ENCODE measurements around the gene CCL28. TPM values are rescaled to one million over a fixed set of nuclear protein-coding genes. Genes with fewer than 3 reads are reported as not detected.
A peak's percentile ranks its signal among the peaks of the same experiment; 100 is the strongest.
"Not testable (repeated sequence)": the region's sequence is repeated elsewhere in the genome, so short reads cannot be mapped to it uniquely, and the experiment has no call there.

Gene CCL28
- total RNA-seq, 3 donors from 2014 or later = 5.5 to 6.3 (median 5.9) TPM

DNA sequence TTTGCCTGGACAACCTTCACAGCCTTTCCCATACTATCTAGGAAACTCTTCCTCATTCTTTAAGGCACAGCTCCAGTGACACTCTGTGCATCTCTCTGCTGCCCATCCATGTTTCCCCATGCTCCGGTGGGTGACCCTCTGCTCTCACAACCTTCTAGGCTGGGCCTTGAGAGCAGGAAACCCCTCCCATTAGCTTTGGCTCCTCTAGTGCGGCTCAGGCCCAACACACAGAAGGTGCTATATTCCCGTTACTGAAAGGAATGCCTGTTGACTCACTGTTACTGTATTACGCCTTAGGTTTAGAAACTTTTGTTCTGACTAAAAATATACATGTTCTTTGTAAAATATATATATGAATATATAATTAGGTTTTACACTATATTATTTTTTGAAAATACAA, 8.1 kb upstream of the CCL28 start:
- ATAC-seq = no peak
- no peaks in the 10 kb centered on the region for H3K27me3 Mint-ChIP-seq (ENCODE audit: low read depth)
- DNase-seq = no peak
- H3K36me3 Mint-ChIP-seq (ENCODE audit: insufficient read depth) = no peaks in the 10 kb centered on the region
- H3K9me3 Mint-ChIP-seq = no peaks in the 10 kb centered on the region
- H3K4me1 Mint-ChIP-seq (ENCODE audit: low read depth) = no peaks in the 10 kb centered on the region
- H3K4me3 Mint-ChIP-seq = no peak overlapping the region

DNA sequence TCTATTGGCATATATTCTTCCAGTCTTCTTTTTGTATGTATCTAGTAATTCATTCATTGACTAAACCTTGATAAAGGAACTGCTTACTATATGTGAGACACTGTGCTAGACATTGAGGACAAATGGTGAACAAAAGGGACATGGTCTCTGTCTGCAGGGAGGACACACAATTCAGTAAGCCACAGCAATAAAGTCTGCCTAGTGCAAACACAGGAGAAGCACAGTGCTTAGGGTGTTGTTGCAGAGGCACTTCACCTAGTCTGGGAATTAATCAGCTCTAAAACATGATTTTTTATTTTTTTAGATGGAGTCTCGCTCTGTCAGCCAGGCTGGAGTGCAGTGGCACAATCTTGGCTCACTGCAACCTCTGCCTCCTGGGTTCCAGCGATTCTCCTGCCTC, 6.4 kb upstream of the CCL28 start:
- no peaks in the 10 kb centered on the region for H3K9me3 Mint-ChIP-seq
- no peak for ATAC-seq
- no peaks in the 10 kb centered on the region for H3K4me1 Mint-ChIP-seq (ENCODE audit: low read depth)
- H3K27me3 Mint-ChIP-seq (ENCODE audit: low read depth) = no peaks in the 10 kb centered on the region
- no peaks in the 10 kb centered on the region for H3K36me3 Mint-ChIP-seq (ENCODE audit: insufficient read depth)
- no peak for DNase-seq
- H3K4me3 Mint-ChIP-seq = no peak overlapping the region

GRCh38 chr5:43416803-43417394, 4.7 kb upstream of the CCL28 start:
- Mint-ChIP-seq H3K36me3 (ENCODE audit: insufficient read depth) (no peaks in the 10 kb centered on the region), H3K27me3 (ENCODE audit: low read depth) (no peaks in the 10 kb centered on the region), H3K4me1 (ENCODE audit: low read depth) (no peaks in the 10 kb centered on the region), H3K4me3 (no peak overlapping the region), H3K9me3 (no peaks in the 10 kb centered on the region)
- no peak for DNase-seq
- no peak for ATAC-seq

DNA sequence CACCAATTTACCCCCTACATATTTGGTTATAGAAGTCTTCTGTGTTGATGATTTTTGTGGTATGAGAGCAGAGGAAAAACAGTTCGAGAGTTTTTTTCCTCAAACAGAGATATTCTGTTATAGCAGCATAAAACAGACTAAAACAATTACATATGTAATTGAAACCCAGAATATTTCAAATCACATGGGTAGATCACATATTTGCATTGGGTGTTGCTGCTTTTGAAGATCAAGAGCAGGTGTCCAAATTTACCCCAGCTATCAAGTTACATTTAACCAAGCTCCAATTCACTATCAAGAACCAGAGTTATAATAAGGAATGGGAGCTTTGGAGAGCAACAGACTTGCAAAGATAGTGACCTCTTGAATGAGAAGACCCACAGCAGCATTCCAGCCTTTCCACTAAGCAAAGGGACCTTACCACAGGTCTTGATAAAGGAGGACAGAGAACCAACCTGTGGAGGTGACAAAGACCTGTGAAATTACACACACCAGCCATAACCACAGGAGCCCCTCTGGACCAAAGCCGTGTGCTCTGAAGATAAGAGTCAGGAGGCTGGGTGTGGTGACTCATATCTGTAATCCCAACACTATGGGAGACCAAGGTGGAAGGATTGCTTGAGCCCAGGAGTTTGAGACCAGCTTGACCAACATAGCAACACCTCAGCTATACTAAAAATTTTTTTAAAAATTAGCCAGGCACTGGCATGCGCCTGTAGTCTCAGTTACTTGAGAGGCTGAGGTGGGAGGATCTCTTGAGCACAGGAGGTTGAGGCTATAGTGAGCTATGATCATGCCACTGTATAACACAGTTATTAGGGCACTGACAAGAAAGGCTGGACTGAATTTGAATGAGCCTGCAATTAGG, 4.0 kb upstream of the CCL28 start:
- Mint-ChIP-seq H3K4me3 (no peak overlapping the region), H3K9me3 (no peaks in the 10 kb centered on the region), H3K4me1 (ENCODE audit: low read depth) (no peaks in the 10 kb centered on the region), H3K36me3 (ENCODE audit: insufficient read depth) (no peaks in the 10 kb centered on the region), H3K27me3 (ENCODE audit: low read depth) (no peaks in the 10 kb centered on the region)
- no peak for DNase-seq
- ATAC-seq = no peak

DNA sequence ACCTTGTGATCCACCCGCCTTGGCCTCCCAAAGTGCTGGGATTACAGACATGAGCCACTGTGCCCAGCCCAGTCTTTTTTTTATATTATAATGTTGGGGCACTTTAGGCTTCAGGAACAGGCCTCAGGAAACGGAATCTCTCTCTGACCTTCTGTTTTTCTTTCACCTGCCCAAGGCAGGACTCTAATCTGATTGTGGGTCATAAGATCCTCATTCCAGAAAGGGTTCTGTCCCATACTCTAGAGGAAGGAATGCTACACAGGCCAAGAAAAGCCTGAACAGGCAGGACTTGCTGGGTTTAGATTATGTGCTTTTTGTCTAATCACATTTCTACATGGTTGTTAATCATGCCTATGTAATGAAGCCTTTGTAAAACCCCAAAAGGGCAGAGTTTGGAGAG, 1.8 kb upstream of the CCL28 start:
- H3K4me1 Mint-ChIP-seq (ENCODE audit: low read depth) = no peaks in the 10 kb centered on the region
- no peak overlapping the region for H3K4me3 Mint-ChIP-seq
- no peaks in the 10 kb centered on the region for H3K27me3 Mint-ChIP-seq (ENCODE audit: low read depth)
- ATAC-seq (no peak), DNase-seq (no peak)
- H3K36me3 Mint-ChIP-seq (ENCODE audit: insufficient read depth) = no peaks in the 10 kb centered on the region
- H3K9me3 Mint-ChIP-seq = no peaks in the 10 kb centered on the region

- Mint-ChIP-seq H3K27me3 (ENCODE audit: low read depth) (no peaks in the 10 kb centered on the region), H3K4me3 (no peak overlapping the region), H3K36me3 (ENCODE audit: insufficient read depth) (no peaks in the 10 kb centered on the region), H3K9me3 (no peaks in the 10 kb centered on the region), H3K4me1 (ENCODE audit: low read depth) (no peaks in the 10 kb centered on the region)
- ATAC-seq = no peak
- DNase-seq = no peak
Measured at GRCh38 chr5:43412644-43413043, 453 bp upstream of the CCL28 start.

- Mint-ChIP-seq H3K4me1 (ENCODE audit: low read depth) (no peaks in the 10 kb centered on the region), H3K9me3 (no peaks in the 10 kb centered on the region), H3K4me3 (no peak overlapping the region), H3K27me3 (ENCODE audit: low read depth) (no peaks in the 10 kb centered on the region), H3K36me3 (ENCODE audit: insufficient read depth) (no peaks in the 10 kb centered on the region)
- ATAC-seq (no peak), DNase-seq (no peak)
Measured at GRCh38 chr5:43411495-43411894, 696 bp downstream of the CCL28 start.

GRCh38 chr5:43410414-43410813, 1.8 kb downstream of the CCL28 start:
- H3K9me3 Mint-ChIP-seq = peaks cover 1% of the 10 kb centered on the region
- no peak overlapping the region for H3K4me3 Mint-ChIP-seq
- DNase-seq = no peak
- no peak for ATAC-seq
- H3K4me1 Mint-ChIP-seq (ENCODE audit: low read depth) = no peaks in the 10 kb centered on the region
- no peaks in the 10 kb centered on the region for H3K27me3 Mint-ChIP-seq (ENCODE audit: low read depth)
- H3K36me3 Mint-ChIP-seq (ENCODE audit: insufficient read depth) = no peaks in the 10 kb centered on the region

GRCh38 chr5:43409809-43410271, 2.4 kb downstream of the CCL28 start:
- Mint-ChIP-seq H3K27me3 (ENCODE audit: low read depth) (no peaks in the 10 kb centered on the region), H3K36me3 (ENCODE audit: insufficient read depth) (no peaks in the 10 kb centered on the region), H3K4me3 (no peak overlapping the region), H3K4me1 (ENCODE audit: low read depth) (no peaks in the 10 kb centered on the region), H3K9me3 (peaks cover 4% of the 10 kb centered on the region)
- DNase-seq = no peak
- no peak for ATAC-seq

- not testable (repeated sequence) for H3K36me3 Mint-ChIP-seq (ENCODE audit: insufficient read depth); H3K4me3 Mint-ChIP-seq; H3K4me1 Mint-ChIP-seq (ENCODE audit: low read depth); H3K9me3 Mint-ChIP-seq; H3K27me3 Mint-ChIP-seq (ENCODE audit: low read depth); ATAC-seq; DNase-seq
Measured at GRCh38 chr5:43402524-43403066, 9.6 kb downstream of the CCL28 start.

DNA sequence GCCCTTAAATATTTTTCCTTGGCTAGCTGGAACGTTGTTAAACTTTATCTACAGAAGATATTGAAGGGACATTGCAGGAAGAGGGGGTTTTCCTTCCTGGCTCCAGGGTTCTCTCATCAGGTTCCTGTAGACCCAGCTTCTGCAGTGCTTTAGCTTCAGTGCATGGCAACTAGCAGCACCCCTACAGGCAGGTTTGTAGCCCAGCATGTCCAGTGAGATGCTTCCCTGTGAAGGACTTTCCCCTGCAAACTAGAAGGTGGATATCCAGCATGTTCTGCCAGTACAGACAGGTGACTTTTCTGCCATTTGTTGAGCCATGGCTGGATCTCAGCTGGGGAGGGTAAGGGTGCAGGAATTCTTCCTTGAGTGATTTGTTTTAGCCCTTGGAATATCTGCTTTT, 10.4 kb downstream of the CCL28 start:
- H3K4me1 Mint-ChIP-seq (ENCODE audit: low read depth) = peaks cover 3% of the 10 kb centered on the region
- H3K36me3 Mint-ChIP-seq (ENCODE audit: insufficient read depth) = no peaks in the 10 kb centered on the region
- no peaks in the 10 kb centered on the region for H3K27me3 Mint-ChIP-seq (ENCODE audit: low read depth)
- no peak for ATAC-seq
- H3K9me3 Mint-ChIP-seq = peaks cover 4% of the 10 kb centered on the region
- H3K4me3 Mint-ChIP-seq = no peak overlapping the region
- DNase-seq = no peak

GRCh38 chr5:43400082-43400481, 12.1 kb downstream of the CCL28 start:
- peaks cover under 1% of the 10 kb centered on the region for H3K9me3 Mint-ChIP-seq
- H3K4me1 Mint-ChIP-seq (ENCODE audit: low read depth) = peaks cover 8% of the 10 kb centered on the region
- no peak for ATAC-seq
- no peaks in the 10 kb centered on the region for H3K36me3 Mint-ChIP-seq (ENCODE audit: insufficient read depth)
- DNase-seq = no peak
- H3K27me3 Mint-ChIP-seq (ENCODE audit: low read depth) = no peaks in the 10 kb centered on the region
- H3K4me3 Mint-ChIP-seq = no peak overlapping the region

DNA sequence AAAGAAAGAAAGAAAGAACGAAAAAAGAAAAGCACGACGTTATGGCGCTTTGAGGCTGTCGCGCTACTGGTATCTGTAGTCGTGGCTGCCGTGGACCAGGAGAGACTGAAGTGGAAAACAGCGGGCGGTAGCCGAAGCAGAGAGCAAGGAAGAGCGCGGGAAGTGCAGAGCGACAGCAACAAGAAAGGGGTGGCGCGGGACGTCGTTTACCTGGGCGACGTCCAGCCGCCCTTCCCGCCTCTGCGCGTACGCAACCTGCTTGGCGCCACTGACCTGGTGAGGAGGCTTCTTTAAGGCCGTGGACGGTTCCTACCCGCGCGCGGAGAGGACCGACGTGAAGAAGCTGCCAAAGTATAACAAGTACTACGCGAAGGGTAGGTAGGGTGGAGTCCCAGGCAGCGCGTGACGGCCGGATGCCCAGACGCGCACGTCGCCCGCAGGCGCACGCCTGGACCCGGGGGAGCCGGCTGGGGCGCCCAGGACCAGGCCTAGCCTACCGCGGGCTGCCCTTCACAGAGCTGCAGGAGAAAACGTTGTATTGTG, 15.4 kb downstream of the CCL28 start:
- Mint-ChIP-seq H3K27me3 (ENCODE audit: low read depth) (no peaks in the 10 kb centered on the region), H3K4me1 (ENCODE audit: low read depth) (peaks cover 10% of the 10 kb centered on the region), H3K4me3 (peak overlapping the region; percentile 88), H3K9me3 (no peaks in the 10 kb centered on the region), H3K36me3 (ENCODE audit: insufficient read depth) (no peaks in the 10 kb centered on the region)
- DNase-seq (peak; percentile 44), ATAC-seq (peak; percentile 98 to 99)

DNA sequence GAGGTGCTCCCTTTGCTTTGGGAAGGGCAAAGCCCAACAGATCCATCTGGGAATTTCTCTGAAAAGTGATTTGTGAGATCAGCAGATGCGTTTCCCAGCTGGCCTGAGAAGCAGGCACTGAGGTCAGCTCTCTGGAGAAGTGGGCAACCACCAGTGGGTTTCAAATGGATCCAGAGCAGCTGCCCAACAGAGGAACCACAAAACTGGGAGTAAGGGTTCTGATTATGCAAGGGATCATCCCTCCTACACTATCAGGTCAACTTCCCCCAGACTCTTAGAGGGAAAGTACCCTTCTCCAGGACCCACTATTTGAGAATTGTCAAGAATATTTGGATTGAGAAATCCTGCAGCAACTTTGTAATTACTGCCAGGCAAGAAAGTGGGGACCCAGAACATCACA, 21.7 kb downstream of the CCL28 start:
- Mint-ChIP-seq H3K4me1 (ENCODE audit: low read depth) (peaks cover 19% of the 10 kb centered on the region), H3K36me3 (ENCODE audit: insufficient read depth) (peaks cover 15% of the 10 kb centered on the region)

More for the DNA sequence above, 21.7 kb downstream of the CCL28 start:
- ATAC-seq (no peak), DNase-seq (no peak)
- H3K4me3 Mint-ChIP-seq = no peak overlapping the region
- H3K9me3 Mint-ChIP-seq = no peaks in the 10 kb centered on the region
- H3K27me3 Mint-ChIP-seq (ENCODE audit: low read depth) = no peaks in the 10 kb centered on the region
